Natural killer cell treated with Interleukin-12 subunit alpha and Interleukin-12 subunit beta and Interleukin-15 and Interleukin-18, amount 100 ng/mL, for 72 hours (primary cell): Measurements from ENCODE around the gene LRMDA. TPM values are rescaled to one million over a fixed set of nuclear protein-coding genes. Genes with fewer than 3 reads are reported as not detected.

Experiments
- ATAC-seq, 2 donors: fragments of 150-1000 bp; cut with Tn5 transposase in 1 of 2; sonication (Bioruptor Pico), chemical (Tn5 transposase) in 1 of 2; 2 replicates each; pipeline ENCODE4 v1.10.0; 2021
- DNase-seq: peaks from one replicate; pipeline ENCODE4 v3.0.0; 2022; ENCODE audit warnings: low spot score
- H3K27ac Mint-ChIP-seq, 2 donors: 1 replicate in 1 of 2; 2 replicates in 1 of 2; pipeline ENCODE4 v1.8.0; 2022; ENCODE audit warnings: mixed read lengths in 2 of 2, mild to moderate bottlenecking in 1 of 2, moderate library complexity in 1 of 2
- H3K27me3 Mint-ChIP-seq, 2 donors: 1 replicate in 1 of 2; 2 replicates in 1 of 2; pipeline ENCODE4 v1.8.0; 2022; ENCODE audit warnings: mixed read lengths in 2 of 2
- H3K36me3 Mint-ChIP-seq: one replicate; pipeline ENCODE4 v1.8.0; 2022; ENCODE audit warnings: mixed read lengths
- H3K4me1 Mint-ChIP-seq, 2 donors: 1 replicate in 1 of 2; 2 replicates in 1 of 2; pipeline ENCODE4 v1.8.0; 2022; ENCODE audit warnings: low read depth in 2 of 2, mixed read lengths in 2 of 2, mild to moderate bottlenecking in 1 of 2
- H3K4me3 Mint-ChIP-seq: one replicate; pipeline ENCODE4 v1.8.0; 2022; ENCODE audit warnings: mixed read lengths
- H3K9me3 Mint-ChIP-seq: 2 replicates; pipeline ENCODE4 v1.8.0; 2022; ENCODE audit warnings: mixed read lengths
- total RNA-seq, 2 donors: library from RNA; stranded (reverse); gene quantifications; one replicate each; pipeline ENCODE4 v1.2.3, GENCODE V29; 2022

The LRMDA gene
- total RNA-seq, 2 donors from 2014 or later: 0.92 to 1.8 TPM

- H3K4me1 Mint-ChIP-seq: peaks cover 27 to 30% of the 10 kb centered on the region in 2 donors
- DNase-seq (no peak), ATAC-seq (no peak)
- H3K27me3 Mint-ChIP-seq: peaks cover 45 to 62% of the 10 kb centered on the region in 2 donors
- no peaks in the 10 kb centered on the region for H3K9me3 Mint-ChIP-seq
- H3K4me3 Mint-ChIP-seq: peak overlapping the region; percentile 19
- no peak overlapping the region for H3K27ac Mint-ChIP-seq
- H3K36me3 Mint-ChIP-seq: no peaks in the 10 kb centered on the region
Observed at GRCh38 chr10:75405598-75406461, 25.6 kb upstream of the LRMDA start.

- DNase-seq (no peak), ATAC-seq (no peak)
- Mint-ChIP-seq H3K4me3 (no peak overlapping the region), H3K27me3 (peaks cover 50 to 70% of the 10 kb centered on the region in 2 donors), H3K36me3 (no peaks in the 10 kb centered on the region), H3K4me1 (peaks cover 28 to 30% of the 10 kb centered on the region in 2 donors), H3K27ac (no peak overlapping the region), H3K9me3 (no peaks in the 10 kb centered on the region)
Observed at GRCh38 chr10:75406462-75407223, 24.8 kb upstream of the LRMDA start.

- Mint-ChIP-seq H3K4me3 (peak overlapping the region; percentile 66), H3K4me1 (peaks cover 26% of the 10 kb centered on the region in 2 donors), H3K9me3 (no peaks in the 10 kb centered on the region), H3K36me3 (no peaks in the 10 kb centered on the region), H3K27me3 (peaks cover 49 to 68% of the 10 kb centered on the region in 2 donors), H3K27ac (no peak overlapping the region)
- ATAC-seq (no peak), DNase-seq (no peak)
Observed at GRCh38 chr10:75407224-75407712, 24.2 kb upstream of the LRMDA start.

GRCh38 chr10:75407713-75408508, 23.5 kb upstream of the LRMDA start:
- Mint-ChIP-seq H3K27ac (no peak overlapping the region), H3K4me3 (peak overlapping the region; percentile 66), H3K4me1 (peaks cover 21 to 22% of the 10 kb centered on the region in 2 donors), H3K9me3 (no peaks in the 10 kb centered on the region), H3K36me3 (no peaks in the 10 kb centered on the region), H3K27me3 (peaks cover 46 to 68% of the 10 kb centered on the region in 2 donors)
- ATAC-seq (no peak), DNase-seq (no peak)

GRCh38 chr10:75408509-75408875, 22.9 kb upstream of the LRMDA start:
- Mint-ChIP-seq H3K36me3 (no peaks in the 10 kb centered on the region), H3K4me3 (peak overlapping the region; percentile 42), H3K27me3 (peaks cover 42 to 62% of the 10 kb centered on the region in 2 donors), H3K27ac (no peak overlapping the region), H3K9me3 (no peaks in the 10 kb centered on the region), H3K4me1 (peaks cover 17% of the 10 kb centered on the region in 2 donors)
- ATAC-seq (no peak), DNase-seq (no peak)

- H3K27me3 Mint-ChIP-seq: peaks cover 38 to 55% of the 10 kb centered on the region in 2 donors
- no peaks in the 10 kb centered on the region for H3K9me3 Mint-ChIP-seq
- H3K36me3 Mint-ChIP-seq: no peaks in the 10 kb centered on the region
- H3K4me1 Mint-ChIP-seq: peaks cover 13 to 14% of the 10 kb centered on the region in 2 donors
- DNase-seq: no peak
- H3K27ac Mint-ChIP-seq: no peak overlapping the region
- H3K4me3 Mint-ChIP-seq: peak overlapping the region; percentile 42
- peak; percentile 76 to 87 for ATAC-seq
Observed at GRCh38 chr10:75408911-75409885, 22.2 kb upstream of the LRMDA start.

- Mint-ChIP-seq H3K36me3 (no peaks in the 10 kb centered on the region), H3K27ac (no peak overlapping the region), H3K9me3 (no peaks in the 10 kb centered on the region), H3K4me3 (peak overlapping the region; percentile 42), H3K27me3 (peaks cover 40 to 59% of the 10 kb centered on the region in 2 donors), H3K4me1 (peaks cover 12 to 14% of the 10 kb centered on the region in 2 donors)
- ATAC-seq: no peak
- no peak for DNase-seq
Observed at GRCh38 chr10:75410132-75411005, 21.1 kb upstream of the LRMDA start.

GRCh38 chr10:75414527-75414926, 16.9 kb upstream of the LRMDA start:
- Mint-ChIP-seq H3K9me3 (no peaks in the 10 kb centered on the region), H3K27ac (no peak overlapping the region), H3K4me3 (no peak overlapping the region), H3K27me3 (peaks cover 30 to 57% of the 10 kb centered on the region in 2 donors), H3K4me1 (peaks cover 4 to 9% of the 10 kb centered on the region in 2 donors), H3K36me3 (no peaks in the 10 kb centered on the region)
- DNase-seq: no peak
- ATAC-seq: no peak

- Mint-ChIP-seq H3K4me3 (no peak overlapping the region), H3K27ac (no peak overlapping the region), H3K4me1 (no peaks in the 10 kb centered on the region), H3K36me3 (no peaks in the 10 kb centered on the region), H3K27me3 (peaks cover 13 to 34% of the 10 kb centered on the region in 2 donors), H3K9me3 (no peaks in the 10 kb centered on the region)
- ATAC-seq (no peak), DNase-seq (no peak)
Observed at GRCh38 chr10:75417522-75417927, 13.9 kb upstream of the LRMDA start.

GRCh38 chr10:75418293-75418692, 13.1 kb upstream of the LRMDA start:
- Mint-ChIP-seq H3K27me3 (peaks cover 16 to 30% of the 10 kb centered on the region in 2 donors), H3K4me3 (no peak overlapping the region), H3K9me3 (no peaks in the 10 kb centered on the region), H3K4me1 (no peaks in the 10 kb centered on the region), H3K27ac (no peak overlapping the region), H3K36me3 (no peaks in the 10 kb centered on the region)
- ATAC-seq: peak in 1 of 2 donors; percentile 10
- no peak for DNase-seq

GRCh38 chr10:75418712-75419111, 12.7 kb upstream of the LRMDA start:
- H3K27ac Mint-ChIP-seq: no peak overlapping the region
- H3K9me3 Mint-ChIP-seq: no peaks in the 10 kb centered on the region

GRCh38 chr10:75422913-75423312, 8.5 kb upstream of the LRMDA start:
- Mint-ChIP-seq H3K27me3 (peaks cover 8 to 9% of the 10 kb centered on the region in 2 donors), H3K4me3 (no peak overlapping the region), H3K27ac (no peak overlapping the region), H3K4me1 (no peaks in the 10 kb centered on the region), H3K9me3 (no peaks in the 10 kb centered on the region), H3K36me3 (no peaks in the 10 kb centered on the region)
- ATAC-seq (no peak), DNase-seq (no peak)

More at GRCh38 chr10:75418712-75419111, 12.7 kb upstream of the LRMDA start:
- DNase-seq: no peak
- ATAC-seq: no peak
- H3K27me3 Mint-ChIP-seq: peaks cover 16 to 30% of the 10 kb centered on the region in 2 donors
- H3K4me3 Mint-ChIP-seq: no peak overlapping the region
- no peaks in the 10 kb centered on the region for H3K36me3 Mint-ChIP-seq
- no peaks in the 10 kb centered on the region for H3K4me1 Mint-ChIP-seq
